ENCODE results near the gene CDCA5.

Gene CDCA5

GRCh38 chr11:65083834-65084597, at the start of gene CDCA5, which contains the start of gene ZFPL1:
Gene CDCA5 (minus strand): TSS chr11:65084040. CDS start chr11:65083978, 62 bp downstream.
Gene ZFPL1 (plus strand): TSS chr11:65084222. CDS start chr11:65084699, 477 bp downstream.
- peaks cover 4% of the 10 kb centered on the region for H3K27me3 Mint-ChIP-seq (ENCODE audit: low read depth)
- DNase-seq (ENCODE audit: low spot score), result peak; percentile 97
- H3K27ac Mint-ChIP-seq, result peak within 1 kb of the TSS; percentile 99
- H3K9me3 Mint-ChIP-seq, result no peaks in the 10 kb centered on the region
- H3K36me3 Mint-ChIP-seq (ENCODE audit: low read depth), result peaks cover 44% of the 10 kb centered on the region
- H3K4me1 Mint-ChIP-seq (ENCODE audit: low read depth), result peaks cover 28% of the 10 kb centered on the region
- H3K4me3 Mint-ChIP-seq, result peak within 1 kb of the TSS; percentile 99

- Mint-ChIP-seq H3K9me3 (no peaks in the 10 kb centered on the region), H3K4me1 (ENCODE audit: low read depth) (peaks cover 22% of the 10 kb centered on the region), H3K36me3 (ENCODE audit: low read depth) (peaks cover 26% of the 10 kb centered on the region)
Observed at GRCh38 chr11:65132988-65133700, 49.3 kb upstream of the CDCA5 start.

GRCh38 chr11:65132238-65132987, 48.6 kb upstream of the CDCA5 start:
- no peak for DNase-seq (ENCODE audit: low spot score)
- H3K4me1 Mint-ChIP-seq (ENCODE audit: low read depth), result peaks cover 22% of the 10 kb centered on the region
- peak overlapping the region; percentile 95 for H3K4me3 Mint-ChIP-seq
- H3K9me3 Mint-ChIP-seq, result no peaks in the 10 kb centered on the region
- H3K36me3 Mint-ChIP-seq (ENCODE audit: low read depth), result peaks cover 26% of the 10 kb centered on the region
- no peaks in the 10 kb centered on the region for H3K27me3 Mint-ChIP-seq (ENCODE audit: low read depth)
- peak overlapping the region; percentile 20 for H3K27ac Mint-ChIP-seq

More at GRCh38 chr11:65132988-65133700, 49.3 kb upstream of the CDCA5 start:
- Mint-ChIP-seq H3K27ac (peak overlapping the region; percentile 98), H3K27me3 (ENCODE audit: low read depth) (no peaks in the 10 kb centered on the region), H3K4me3 (peak overlapping the region; percentile 95)
- peak; percentile 48 for DNase-seq (ENCODE audit: low spot score)

- no peak overlapping the region for H3K27ac Mint-ChIP-seq
- H3K4me1 Mint-ChIP-seq (ENCODE audit: low read depth), result peaks cover 22% of the 10 kb centered on the region
- H3K36me3 Mint-ChIP-seq (ENCODE audit: low read depth), result peaks cover 30% of the 10 kb centered on the region
- H3K9me3 Mint-ChIP-seq, result no peaks in the 10 kb centered on the region
- no peak overlapping the region for H3K4me3 Mint-ChIP-seq
- no peak for DNase-seq (ENCODE audit: low spot score)
- H3K27me3 Mint-ChIP-seq (ENCODE audit: low read depth), result no peaks in the 10 kb centered on the region
Observed at GRCh38 chr11:65131895-65132237, 48.0 kb upstream of the CDCA5 start.

GRCh38 chr11:65131417-65131776, 47.6 kb upstream of the CDCA5 start:
- H3K27ac Mint-ChIP-seq, result no peak overlapping the region
- H3K27me3 Mint-ChIP-seq (ENCODE audit: low read depth), result no peaks in the 10 kb centered on the region
- no peak overlapping the region for H3K4me3 Mint-ChIP-seq
- H3K36me3 Mint-ChIP-seq (ENCODE audit: low read depth), result peaks cover 34% of the 10 kb centered on the region
- H3K4me1 Mint-ChIP-seq (ENCODE audit: low read depth), result peaks cover 18% of the 10 kb centered on the region
- DNase-seq (ENCODE audit: low spot score), result no peak
- no peaks in the 10 kb centered on the region for H3K9me3 Mint-ChIP-seq

- Mint-ChIP-seq H3K4me3 (no peak overlapping the region), H3K27ac (no peak overlapping the region), H3K9me3 (no peaks in the 10 kb centered on the region), H3K27me3 (ENCODE audit: low read depth) (no peaks in the 10 kb centered on the region), H3K4me1 (ENCODE audit: low read depth) (peaks cover 12% of the 10 kb centered on the region), H3K36me3 (ENCODE audit: low read depth) (peaks cover 36% of the 10 kb centered on the region)
- no peak for DNase-seq (ENCODE audit: low spot score)
Observed at GRCh38 chr11:65130631-65131416, 47.0 kb upstream of the CDCA5 start.

- Mint-ChIP-seq H3K36me3 (ENCODE audit: low read depth) (peaks cover 39% of the 10 kb centered on the region), H3K4me1 (ENCODE audit: low read depth) (peaks cover 9% of the 10 kb centered on the region), H3K9me3 (no peaks in the 10 kb centered on the region), H3K27ac (no peak overlapping the region), H3K4me3 (no peak overlapping the region), H3K27me3 (ENCODE audit: low read depth) (no peaks in the 10 kb centered on the region)
- DNase-seq (ENCODE audit: low spot score), result no peak
Observed at GRCh38 chr11:65129649-65130441, 46.0 kb upstream of the CDCA5 start.

GRCh38 chr11:65128182-65129145, 44.6 kb upstream of the CDCA5 start:
- H3K4me1 Mint-ChIP-seq (ENCODE audit: low read depth), result peaks cover 8% of the 10 kb centered on the region
- DNase-seq (ENCODE audit: low spot score), result no peak
- no peaks in the 10 kb centered on the region for H3K9me3 Mint-ChIP-seq
- no peak overlapping the region for H3K27ac Mint-ChIP-seq
- H3K36me3 Mint-ChIP-seq (ENCODE audit: low read depth), result peaks cover 39% of the 10 kb centered on the region
- H3K27me3 Mint-ChIP-seq (ENCODE audit: low read depth), result no peaks in the 10 kb centered on the region
- H3K4me3 Mint-ChIP-seq, result no peak overlapping the region

- no peaks in the 10 kb centered on the region for H3K9me3 Mint-ChIP-seq
- peaks cover 4% of the 10 kb centered on the region for H3K4me1 Mint-ChIP-seq (ENCODE audit: low read depth)
- H3K27ac Mint-ChIP-seq, result no peak overlapping the region
- no peak overlapping the region for H3K4me3 Mint-ChIP-seq
- no peak for DNase-seq (ENCODE audit: low spot score)
- peaks cover 35% of the 10 kb centered on the region for H3K36me3 Mint-ChIP-seq (ENCODE audit: low read depth)
- H3K27me3 Mint-ChIP-seq (ENCODE audit: low read depth), result no peaks in the 10 kb centered on the region
Observed at GRCh38 chr11:65127473-65128181, 43.8 kb upstream of the CDCA5 start.

GRCh38 chr11:65126624-65127274, 42.9 kb upstream of the CDCA5 start:
- Mint-ChIP-seq H3K4me3 (no peak overlapping the region), H3K9me3 (no peaks in the 10 kb centered on the region), H3K27ac (no peak overlapping the region), H3K27me3 (ENCODE audit: low read depth) (no peaks in the 10 kb centered on the region), H3K36me3 (ENCODE audit: low read depth) (peaks cover 32% of the 10 kb centered on the region), H3K4me1 (ENCODE audit: low read depth) (peaks cover 2% of the 10 kb centered on the region)
- no peak for DNase-seq (ENCODE audit: low spot score)

Measured in T-helper 2 cell treated with Interferon-gamma antibody and Interleukin-4, amounts not matched to agents 5 μg/mL and 100 μg/mL, for 36 hours (primary cell).